CD4-positive, CD25-positive, alpha-beta regulatory T cell (primary cell): ENCODE results near the gene ATG16L2. TPM values are rescaled to one million over a fixed set of nuclear protein-coding genes. Genes with fewer than 3 reads are reported as not detected.
A peak's percentile ranks its signal among the peaks of the same experiment; 100 is the strongest.
"Not testable (repeated sequence)": the region's sequence is repeated elsewhere in the genome, so short reads cannot be mapped to it uniquely, and the experiment has no call there.

Source experiments
- ATAC-seq, 2 donors: fragments of 150-1000 bp; cut with Tn5 transposase; one replicate each; pipeline ENCODE4 v1.10.0; 2021; ENCODE audit warnings: low read depth in 2 of 2, moderate number of reproducible peaks in 2 of 2, moderate library complexity in 1 of 2
- DNase-seq, 3 donors: peaks; one replicate each; pipeline versions ENCODE4 v3.0.0 to v3.0.0-alpha.2; 2012 to 2022; ENCODE audit warnings: mixed read lengths in 1 of 3
- H3K27ac ChIP-seq: one replicate; pipeline ENCODE4 v1.7.0; 2013; ENCODE audit warnings: mild to moderate bottlenecking, low read length; ENCODE audit not compliant: insufficient read depth, poor library complexity, severe bottlenecking
- H3K27me3 ChIP-seq: one replicate; pipeline ENCODE4 v1.7.0; 2013; ENCODE audit warnings: low read length; ENCODE audit not compliant: control insufficient read depth, insufficient read depth
- H3K36me3 ChIP-seq: one replicate; pipeline ENCODE4 v1.7.0; 2013; ENCODE audit warnings: mild to moderate bottlenecking, low read length, moderate library complexity; ENCODE audit not compliant: control insufficient read depth, insufficient read depth
- H3K4me1 ChIP-seq: 2 replicates; pipeline ENCODE4 v1.7.0; 2013; ENCODE audit warnings: mild to moderate bottlenecking, low read length; ENCODE audit not compliant: insufficient read depth, control insufficient read depth, poor library complexity, severe bottlenecking
- H3K4me3 ChIP-seq: one replicate; pipeline ENCODE4 v1.7.0; 2013; ENCODE audit warnings: low read depth, mild to moderate bottlenecking, low read length, moderate library complexity
- H3K9me3 ChIP-seq, 2 experiments: 1 replicate in 1 of 2; 2 replicates in 1 of 2; pipeline ENCODE4 v1.7.0; 2013; ENCODE audit warnings: low read length in 2 of 2, mild to moderate bottlenecking in 1 of 2, moderate library complexity in 1 of 2; ENCODE audit not compliant: control insufficient read depth in 2 of 2
- H3K27ac Mint-ChIP-seq, 3 donors: one replicate each; pipeline ENCODE4 v1.8.0; 2020 to 2022; ENCODE audit warnings: mild to moderate bottlenecking in 3 of 3, mixed read lengths in 3 of 3, moderate library complexity in 2 of 3
- H3K27me3 Mint-ChIP-seq: one replicate; pipeline ENCODE4 v1.8.0; 2022; ENCODE audit warnings: mild to moderate bottlenecking, mixed read lengths
- H3K36me3 Mint-ChIP-seq: one replicate; pipeline ENCODE4 v1.8.0; 2020; ENCODE audit warnings: mixed read lengths
- H3K4me1 Mint-ChIP-seq, 4 donors: one replicate each; pipeline ENCODE4 v1.8.0; 2020 to 2022; ENCODE audit warnings: mixed read lengths in 4 of 4, mild to moderate bottlenecking in 1 of 4
- H3K4me3 Mint-ChIP-seq, 4 donors: one replicate each; pipeline ENCODE4 v1.8.0; 2020 to 2022; ENCODE audit warnings: mild to moderate bottlenecking in 4 of 4, mixed read lengths in 4 of 4, moderate library complexity in 3 of 4
- H3K9me3 Mint-ChIP-seq, 7 donors: one replicate each; pipeline ENCODE4 v1.8.0; 2020 to 2022; ENCODE audit warnings: mixed read lengths in 7 of 7, mild to moderate bottlenecking in 3 of 7, moderate library complexity in 2 of 7
- polyA plus RNA-seq, 4 donors: library from polyadenylated mRNA; unstranded; fragments of 300-500 nt; fragmentation: Illumina TruSeq; gene quantifications; one replicate each; pipeline ENCODE4 v1.2.3, GENCODE V29; 2021
- total RNA-seq: library from RNA; stranded (reverse); gene quantifications from one replicate; pipeline ENCODE4 v1.2.3, GENCODE V29; 2022

Gene ATG16L2
- total and polyA plus RNA-seq, 5 donors from 2014 or later: 6.7 to 89.9 (median 11.1) TPM

GRCh38 chr11:72798361-72798760 lies 15.8 kb upstream of the ATG16L2 start:
- no peak overlapping the region for H3K27ac Mint-ChIP-seq
- Histone ChIP-seq H3K4me1 (peaks cover 10% of the 10 kb centered on the region), H3K9me3 (no peaks in the 10 kb centered on the region), H3K4me3 (no peak overlapping the region), H3K27ac (no peak overlapping the region), H3K36me3 (no peaks in the 10 kb centered on the region), H3K27me3 (no peaks in the 10 kb centered on the region)
- H3K4me1 Mint-ChIP-seq: peaks cover 9 to 13% (median 9%) of the 10 kb centered on the region in 4 donors
- no peak for DNase-seq
- H3K9me3 Mint-ChIP-seq: no peaks in the 10 kb centered on the region
- H3K4me3 Mint-ChIP-seq: peak overlapping the region in 1 of 4 donors; percentile 76
- no peaks in the 10 kb centered on the region for H3K27me3 Mint-ChIP-seq
- no peaks in the 10 kb centered on the region for H3K36me3 Mint-ChIP-seq
- ATAC-seq: no peak

GRCh38 chr11:72799441-72799840 lies 14.8 kb upstream of the ATG16L2 start:
- Histone ChIP-seq H3K9me3 (no peaks in the 10 kb centered on the region), H3K27ac (no peak overlapping the region), H3K27me3 (no peaks in the 10 kb centered on the region), H3K36me3 (no peaks in the 10 kb centered on the region), H3K4me3 (no peak overlapping the region), H3K4me1 (peaks cover 3% of the 10 kb centered on the region)
- H3K4me1 Mint-ChIP-seq: peaks cover 0 to 5% (median 4%) of the 10 kb centered on the region in 4 donors
- H3K4me3 Mint-ChIP-seq: no peak overlapping the region
- ATAC-seq (no peak), DNase-seq (no peak)
- no peaks in the 10 kb centered on the region for H3K36me3 Mint-ChIP-seq
- no peaks in the 10 kb centered on the region for H3K27me3 Mint-ChIP-seq
- peak overlapping the region in 1 of 3 donors; percentile 33 for H3K27ac Mint-ChIP-seq
- no peaks in the 10 kb centered on the region for H3K9me3 Mint-ChIP-seq

GRCh38 chr11:72802822-72803221 lies 11.4 kb upstream of the ATG16L2 start:
- no peaks in the 10 kb centered on the region for H3K9me3 ChIP-seq
- no peak for ATAC-seq
- Mint-ChIP-seq H3K27ac (no peak overlapping the region), H3K4me1 (peaks cover 0 to 5% (median under 1%) of the 10 kb centered on the region in 4 donors), H3K4me3 (no peak overlapping the region), H3K36me3 (no peaks in the 10 kb centered on the region), H3K9me3 (no peaks in the 10 kb centered on the region), H3K27me3 (no peaks in the 10 kb centered on the region)
- no peak for DNase-seq
- H3K36me3 ChIP-seq: no peaks in the 10 kb centered on the region
- no peak overlapping the region for H3K27ac ChIP-seq
- no peaks in the 10 kb centered on the region for H3K4me1 ChIP-seq
- H3K4me3 ChIP-seq: no peak overlapping the region
- no peaks in the 10 kb centered on the region for H3K27me3 ChIP-seq

GRCh38 chr11:72805216-72805615 lies 9.0 kb upstream of the ATG16L2 start:
- no peak for DNase-seq
- Histone ChIP-seq H3K27me3 (no peaks in the 10 kb centered on the region), H3K36me3 (peaks cover 4% of the 10 kb centered on the region), H3K4me3 (no peak overlapping the region), H3K27ac (no peak overlapping the region), H3K4me1 (no peaks in the 10 kb centered on the region), H3K9me3 (no peaks in the 10 kb centered on the region)
- H3K36me3 Mint-ChIP-seq: peaks cover 7% of the 10 kb centered on the region
- peaks cover 0 to 6% (median 2%) of the 10 kb centered on the region in 4 donors for H3K4me1 Mint-ChIP-seq
- ATAC-seq: no peak
- no peaks in the 10 kb centered on the region for H3K9me3 Mint-ChIP-seq
- H3K27ac Mint-ChIP-seq: no peak overlapping the region
- H3K4me3 Mint-ChIP-seq: no peak overlapping the region
- no peaks in the 10 kb centered on the region for H3K27me3 Mint-ChIP-seq

GRCh38 chr11:72806378-72806777 lies 7.8 kb upstream of the ATG16L2 start:
- H3K27me3 ChIP-seq, H3K4me3 Mint-ChIP-seq, H3K27ac ChIP-seq, H3K4me3 ChIP-seq, H3K27me3 Mint-ChIP-seq, H3K4me1 ChIP-seq, ATAC-seq, H3K9me3 Mint-ChIP-seq, H3K27ac Mint-ChIP-seq, H3K9me3 ChIP-seq, H3K36me3 ChIP-seq, DNase-seq: not testable (repeated sequence)
- peaks cover 12% of the 10 kb centered on the region for H3K36me3 Mint-ChIP-seq
- H3K4me1 Mint-ChIP-seq: peaks cover 0 to 13% (median 6%) of the 10 kb centered on the region in 4 donors

- H3K27me3 Mint-ChIP-seq: no peaks in the 10 kb centered on the region
- DNase-seq (no peak), ATAC-seq (no peak)
- no peak overlapping the region for H3K4me3 Mint-ChIP-seq
- no peaks in the 10 kb centered on the region for H3K27me3 ChIP-seq
- H3K36me3 ChIP-seq: peaks cover 4% of the 10 kb centered on the region
- no peaks in the 10 kb centered on the region for H3K9me3 ChIP-seq
- peaks cover 0 to 14% (median 11%) of the 10 kb centered on the region in 4 donors for H3K4me1 Mint-ChIP-seq
- H3K27ac ChIP-seq: no peak overlapping the region
- H3K36me3 Mint-ChIP-seq: peaks cover 12% of the 10 kb centered on the region
- H3K27ac Mint-ChIP-seq: no peak overlapping the region
- no peak overlapping the region for H3K4me3 ChIP-seq
- H3K4me1 ChIP-seq: no peaks in the 10 kb centered on the region
- H3K9me3 Mint-ChIP-seq: no peaks in the 10 kb centered on the region
Measured at GRCh38 chr11:72807021-72807693, 7.1 kb upstream of the ATG16L2 start.

GRCh38 chr11:72807792-72808191 lies 6.4 kb upstream of the ATG16L2 start:
- Histone ChIP-seq H3K27me3 (no peaks in the 10 kb centered on the region), H3K4me1 (peaks cover 5% of the 10 kb centered on the region), H3K9me3 (no peaks in the 10 kb centered on the region), H3K4me3 (no peak overlapping the region), H3K36me3 (peaks cover 4% of the 10 kb centered on the region), H3K27ac (no peak overlapping the region)
- H3K36me3 Mint-ChIP-seq: peaks cover 12% of the 10 kb centered on the region
- ATAC-seq: no peak
- H3K4me3 Mint-ChIP-seq: no peak overlapping the region
- no peak for DNase-seq
- no peaks in the 10 kb centered on the region for H3K27me3 Mint-ChIP-seq
- no peak overlapping the region for H3K27ac Mint-ChIP-seq
- peaks cover 0 to 20% (median 15%) of the 10 kb centered on the region in 4 donors for H3K4me1 Mint-ChIP-seq
- H3K9me3 Mint-ChIP-seq: no peaks in the 10 kb centered on the region

- ATAC-seq: no peak
- no peak for DNase-seq
- peaks cover 2% of the 10 kb centered on the region for H3K27me3 Mint-ChIP-seq
- no peak overlapping the region for H3K4me3 ChIP-seq
- peak overlapping the region in 1 of 4 donors; percentile 66 for H3K4me3 Mint-ChIP-seq
- peaks cover 0 to 26% (median 21%) of the 10 kb centered on the region in 4 donors for H3K4me1 Mint-ChIP-seq
- H3K9me3 Mint-ChIP-seq: no peaks in the 10 kb centered on the region
- peaks cover 11% of the 10 kb centered on the region for H3K4me1 ChIP-seq
- H3K9me3 ChIP-seq: no peaks in the 10 kb centered on the region
- peaks cover 12% of the 10 kb centered on the region for H3K36me3 Mint-ChIP-seq
- H3K36me3 ChIP-seq: peaks cover 4% of the 10 kb centered on the region
- no peak overlapping the region for H3K27ac ChIP-seq
- no peak overlapping the region for H3K27ac Mint-ChIP-seq
- H3K27me3 ChIP-seq: no peaks in the 10 kb centered on the region
Measured at GRCh38 chr11:72808331-72808798, 5.8 kb upstream of the ATG16L2 start.
